Superior temporal gyrus (tissue), 1 donor: Measurements from ENCODE around the gene GDPD4.

ENCODE experiments used
- DNase-seq: peaks from one replicate; pipeline ENCODE4 v3.0.0-alpha.2; 2016; ENCODE audit errors: extremely low spot score

The GDPD4 gene

DNA sequence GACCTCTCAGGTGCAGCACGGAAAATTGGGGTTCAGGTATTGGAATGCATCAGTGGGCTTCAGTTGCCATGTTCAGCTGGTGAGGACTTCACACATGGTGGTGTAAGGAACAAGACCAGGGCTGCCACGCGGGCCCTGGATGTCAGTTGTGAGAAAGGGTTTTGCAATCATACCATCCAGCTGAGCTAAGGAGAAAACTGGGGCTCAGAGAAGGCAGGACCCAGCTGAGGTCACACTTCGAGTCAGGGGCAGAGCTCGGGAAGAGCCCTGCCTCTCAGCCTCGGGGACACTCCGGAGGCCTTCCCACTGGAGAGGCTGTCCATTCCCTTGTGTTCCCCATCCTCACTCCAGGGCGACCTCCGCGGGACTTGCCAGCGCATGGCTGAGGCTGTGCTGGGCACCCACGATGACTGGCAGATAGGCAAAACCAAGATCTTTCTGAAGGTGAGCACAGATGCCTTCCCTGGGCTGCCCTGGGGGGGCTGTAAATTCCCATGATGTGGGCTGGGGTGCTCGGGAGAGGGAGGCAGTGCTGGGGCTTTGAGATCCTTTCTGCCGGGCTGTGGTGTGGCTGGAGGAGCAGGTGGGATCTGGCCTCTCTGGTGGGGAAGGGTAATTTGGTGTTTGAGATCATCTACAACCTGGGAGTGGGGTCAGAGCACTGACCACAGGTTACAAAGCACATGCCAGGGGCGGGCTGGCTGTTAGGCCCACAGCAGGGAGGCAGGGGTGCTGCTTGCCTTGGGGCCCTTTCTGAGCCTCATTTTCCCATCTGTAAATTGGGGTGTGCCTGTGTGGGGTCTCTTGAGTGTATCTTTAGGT is 126.3 kb downstream of the GDPD4 start:
- DNase-seq = no peak

DNA sequence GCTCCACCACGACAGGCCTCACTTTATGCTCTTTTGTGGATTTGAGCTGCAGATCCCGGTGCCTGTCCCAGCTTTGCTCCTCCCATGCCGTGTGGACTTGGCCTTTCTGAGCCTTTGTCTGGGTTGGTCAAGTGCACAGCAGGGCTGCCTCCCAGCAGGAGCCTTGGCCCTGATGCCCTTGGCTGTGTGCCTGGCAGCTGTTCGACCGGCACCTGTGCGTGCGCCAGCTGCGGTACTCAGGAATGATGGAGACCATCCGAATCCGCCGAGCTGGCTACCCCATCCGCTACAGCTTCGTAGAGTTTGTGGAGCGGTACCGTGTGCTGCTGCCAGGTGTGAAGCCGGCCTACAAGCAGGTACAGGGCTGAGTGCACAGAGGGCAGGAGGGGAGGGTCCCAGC is 126.9 kb downstream of the GDPD4 start:
- DNase-seq = no peak

GRCh38 chr11:77173494-77173893 is 128.0 kb downstream of the GDPD4 start:
- no peak for DNase-seq

DNA sequence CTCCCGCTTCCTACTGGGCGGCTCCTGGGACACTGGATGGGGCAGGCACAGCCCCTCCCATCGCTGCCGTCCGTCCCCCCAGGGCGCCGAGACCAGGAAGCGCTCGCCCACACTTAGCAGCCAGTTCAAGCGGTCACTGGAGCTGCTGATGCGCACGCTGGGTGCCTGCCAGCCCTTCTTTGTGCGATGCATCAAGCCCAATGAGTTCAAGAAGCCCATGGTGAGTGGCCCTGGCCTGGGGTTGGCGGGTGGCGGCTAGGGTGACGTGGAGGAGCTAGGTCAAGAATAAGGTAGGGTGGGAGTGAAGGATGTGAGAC is 128.9 kb downstream of the GDPD4 start:
- no peak for DNase-seq

- DNase-seq = no peak
Observed at GRCh38 chr11:77171885-77172665, 129.4 kb downstream of the GDPD4 start.

DNA sequence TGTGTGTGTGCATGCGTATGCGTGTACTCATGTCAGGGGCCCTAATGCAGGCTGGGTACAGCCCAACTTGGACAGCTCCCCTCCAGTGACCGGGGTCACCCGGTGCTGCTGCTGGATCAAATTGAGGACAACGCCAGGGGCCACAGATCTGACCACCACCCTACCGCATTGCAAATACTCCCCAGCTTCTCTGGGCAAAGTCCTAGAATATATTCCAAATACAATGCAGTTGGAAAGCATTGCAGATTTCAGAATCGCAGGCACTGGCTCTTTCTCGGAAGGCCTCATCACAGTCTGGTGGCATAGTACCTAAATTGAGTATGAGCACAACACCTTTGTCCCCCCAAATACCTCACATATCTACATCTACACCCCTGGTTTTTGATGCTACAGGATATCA is 130.2 kb downstream of the GDPD4 start:
- DNase-seq = no peak

GRCh38 chr11:77170107-77170506 is 131.4 kb downstream of the GDPD4 start:
- DNase-seq = no peak

GRCh38 chr11:77167791-77168190 is 133.7 kb downstream of the GDPD4 start:
- DNase-seq = no peak

DNA sequence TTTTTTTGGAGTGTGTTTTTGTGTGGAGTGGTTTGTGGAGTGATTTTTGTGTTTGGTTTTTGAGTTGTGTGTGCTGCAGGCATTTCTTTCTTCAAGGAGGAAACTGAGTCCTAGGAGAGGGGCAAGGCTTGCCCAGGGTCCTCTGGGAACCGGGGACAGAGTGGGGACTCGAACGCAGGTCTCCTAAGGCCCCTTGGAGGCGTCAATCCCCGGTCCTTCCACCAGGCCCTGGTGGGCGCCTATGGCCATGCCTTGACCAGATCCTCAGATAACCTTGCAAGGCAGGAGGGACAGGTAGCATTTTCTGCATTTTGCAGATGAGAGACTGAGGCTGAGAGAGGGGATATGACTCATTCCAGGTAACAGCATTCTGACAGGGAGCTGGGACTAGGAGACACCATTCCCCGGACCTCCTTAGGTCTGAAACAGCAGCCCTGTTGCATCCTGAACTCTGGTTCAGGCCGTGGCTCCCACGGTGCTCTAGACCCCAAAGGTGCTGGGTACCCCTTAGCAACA is 134.3 kb downstream of the GDPD4 start:
- DNase-seq = no peak
